HL-60 (cell line): ENCODE data around the gene PTPN9.

ENCODE experiments used
- DNase-seq, 2 experiments: peaks; one replicate each; pipeline ENCODE4 v3.0.0-alpha.2; 2010 to 2020; ENCODE audit warnings: low read depth in 1 of 2, low spot score in 1 of 2
- H3K27ac ChIP-seq: fragments of 250-450 bp; sonication (Bioruptor Pico); replicated peaks from 2 replicates; pipeline ENCODE4 v1.5.1; 2020; ENCODE audit warnings: mild to moderate bottlenecking, moderate library complexity
- H3K27me3 ChIP-seq: fragments of 250-450 bp; sonication (Bioruptor Pico); 2 replicates; pipeline ENCODE4 v1.5.1; 2021; ENCODE audit warnings: mild to moderate bottlenecking, moderate library complexity; ENCODE audit not compliant: insufficient read depth, poor library complexity, severe bottlenecking
- H3K4me3 ChIP-seq: replicated peaks from 2 replicates; pipeline ENCODE4 v1.5.1; 2011; ENCODE audit warnings: mild to moderate bottlenecking, control low read depth, low read length; ENCODE audit not compliant: insufficient read depth
- CTCF ChIP-seq: IDR thresholded peaks from one replicate; pipeline ENCODE4 v1.5.1; 2011; ENCODE audit warnings: low read length, control low read depth, inconsistent platforms; ENCODE audit not compliant: insufficient read depth
- GABPA ChIP-seq: IDR thresholded peaks from 2 replicates; pipeline ENCODE4 v1.6.1; 2012; ENCODE audit warnings: low read depth
- POLR2AphosphoS5 ChIP-seq: IDR thresholded peaks from 2 replicates; pipeline ENCODE4 v1.6.1; 2012; ENCODE audit warnings: low read depth
- REST ChIP-seq: IDR thresholded peaks from 2 replicates; pipeline ENCODE4 v1.6.1; 2012; ENCODE audit warnings: low read depth; ENCODE audit not compliant: insufficient replicate concordance
- SPI1 ChIP-seq: IDR thresholded peaks from 2 replicates; pipeline ENCODE4 v1.6.1; 2012; ENCODE audit warnings: low read depth, mild to moderate bottlenecking, borderline replicate concordance

PTPN9 gene

GRCh38 chr15:75428152-75428551 is 151.0 kb downstream of the PTPN9 start:
- Histone ChIP-seq H3K4me3 (no peak overlapping the region), H3K27ac (no peak overlapping the region), H3K27me3 (no peaks in the 10 kb centered on the region)
- no peak for DNase-seq
- TF ChIP-seq GABPA (no peak), POLR2AphosphoS5 (no peak), REST (no peak), CTCF (no peak), SPI1 (no peak)

DNA sequence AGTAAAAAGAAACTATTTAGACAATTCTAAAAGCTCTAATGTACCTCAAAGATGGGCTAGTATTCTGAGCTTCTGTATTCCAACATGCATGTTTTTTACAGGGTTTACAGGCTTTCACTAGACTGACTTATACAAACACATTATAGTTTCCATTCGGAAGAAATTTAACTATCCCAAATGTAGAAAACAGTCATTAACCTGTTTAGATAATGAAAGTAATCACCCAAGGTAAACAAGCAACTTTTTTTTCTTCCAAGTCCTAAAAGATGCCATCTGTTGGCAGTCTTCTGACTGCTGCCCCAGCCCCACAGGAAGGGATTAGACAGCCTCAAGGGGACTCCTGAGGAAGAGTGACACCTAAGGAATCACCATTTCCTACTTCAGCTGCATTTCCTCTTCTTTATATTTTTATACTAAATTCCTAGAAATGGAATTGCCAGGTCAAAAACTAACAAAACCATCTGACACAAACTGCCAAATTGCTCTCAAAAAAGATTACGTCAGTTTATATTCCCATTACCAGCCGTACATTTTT is 153.1 kb downstream of the PTPN9 start:
- DNase-seq = no peak
- no peak for TF ChIP-seq CTCF
- Histone ChIP-seq H3K4me3 (no peak overlapping the region), H3K27me3 (no peaks in the 10 kb centered on the region), H3K27ac (no peak overlapping the region)

- no peak overlapping the region for H3K4me3 ChIP-seq
- H3K27ac ChIP-seq = no peak overlapping the region
- no peak for DNase-seq
- TF ChIP-seq CTCF (no peak), REST (no peak), POLR2AphosphoS5 (no peak), SPI1 (no peak), GABPA (no peak)
- H3K27me3 ChIP-seq = no peaks in the 10 kb centered on the region
These were observed 156.6 kb downstream of the PTPN9 start for GRCh38 chr15:75422554-75422953.

GRCh38 chr15:75420698-75421097 is 158.4 kb downstream of the PTPN9 start:
- H3K4me3 ChIP-seq = no peak overlapping the region
- H3K27ac ChIP-seq = no peak overlapping the region
- no peaks in the 10 kb centered on the region for H3K27me3 ChIP-seq
- TF ChIP-seq REST (no peak), SPI1 (no peak), GABPA (no peak), POLR2AphosphoS5 (no peak), CTCF (no peak)
- DNase-seq = no peak
